ENCODE results near the gene DPP6. TPM values are rescaled to one million over a fixed set of nuclear protein-coding genes. Genes with fewer than 3 reads are reported as not detected.

Gene DPP6
- total RNA-seq, 4 donors from 2014 or later: 1.8 to 33.7 (median 6.4) TPM

- intact Hi-C loops (cut with DNase I; ENCODE audit: low total_unique reads): no loop called here
- Histone ChIP-seq H3K27me3 (no peaks in the 10 kb centered on the region), H3K4me3 (no peak overlapping the region), H3K36me3 (no peaks in the 10 kb centered on the region), H3K4me1 (no peaks in the 10 kb centered on the region), H3K9me3 (no peaks in the 10 kb centered on the region), H3K27ac (no peak overlapping the region)
- in situ Hi-C loops (cut with MboI; ENCODE audit: low pct_ligation_motif_present in 1 of 4, low pct_unique_long_range_greater_than_20kb in 1 of 4, low sequenced_read_pairs in 3 of 4): no loop called here
- no peak for DNase-seq
- WGBS, 2 donors (ENCODE audit: low coverage in 1 of 2): 36% methylated on average over 3 to 5 of the region's 5 CpGs
- TF ChIP-seq CTCF (IDR thresholded peaks at IDR 0.05) (no peak), EP300 (IDR thresholded peaks at IDR 0.05; ENCODE audit: low read depth) (no peak), POLR2AphosphoS5 (IDR thresholded peaks at IDR 0.05) (no peak), POLR2A (IDR thresholded peaks at IDR 0.05) (no peak)
These were observed 357.6 kb downstream of the DPP6 start for GRCh38 chr7:154409703-154410311.

DNA sequence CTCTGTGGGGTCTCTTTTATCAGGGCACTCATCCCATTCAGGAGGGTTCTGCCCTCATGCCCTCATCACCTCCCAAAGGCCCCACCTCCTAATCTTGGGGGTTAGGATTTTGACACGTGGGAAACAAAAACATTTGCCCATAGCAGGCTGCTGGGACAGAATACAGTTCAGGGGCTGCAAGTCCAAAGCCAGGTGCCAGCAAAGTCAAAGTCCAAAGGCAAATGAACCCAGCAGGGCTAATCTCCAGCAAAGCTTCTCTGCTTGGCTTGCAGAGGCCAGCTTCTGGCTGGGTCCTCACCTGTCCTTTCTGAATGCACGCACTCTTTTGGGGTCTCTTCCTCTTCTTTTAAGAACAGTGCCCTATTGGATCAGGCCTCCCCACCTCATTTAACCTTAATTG, 359.9 kb downstream of the DPP6 start:
- Histone ChIP-seq H3K4me3 (no peak overlapping the region), H3K9me3 (no peaks in the 10 kb centered on the region), H3K4me1 (no peaks in the 10 kb centered on the region), H3K27ac (no peak overlapping the region), H3K27me3 (no peaks in the 10 kb centered on the region), H3K36me3 (no peaks in the 10 kb centered on the region)
- intact Hi-C loops (cut with DNase I; ENCODE audit: low total_unique reads): loop anchor here (2.0 kb wide), 1 partner anchor 93 kb away; no protein-coding TSS in a partner anchor
- in situ Hi-C loops (cut with MboI; ENCODE audit: low pct_ligation_motif_present in 1 of 4, low pct_unique_long_range_greater_than_20kb in 1 of 4, low sequenced_read_pairs in 3 of 4): no loop called here
- no peak for DNase-seq
- TF ChIP-seq POLR2A (IDR thresholded peaks at IDR 0.05) (no peak), CTCF (IDR thresholded peaks at IDR 0.05) (no peak), EP300 (IDR thresholded peaks at IDR 0.05; ENCODE audit: low read depth) (no peak), POLR2AphosphoS5 (IDR thresholded peaks at IDR 0.05) (no peak)
- 20 to 66% methylated on average over 1 to 2 of the region's 2 CpGs for WGBS, 2 donors (ENCODE audit: low coverage in 1 of 2)

DNA sequence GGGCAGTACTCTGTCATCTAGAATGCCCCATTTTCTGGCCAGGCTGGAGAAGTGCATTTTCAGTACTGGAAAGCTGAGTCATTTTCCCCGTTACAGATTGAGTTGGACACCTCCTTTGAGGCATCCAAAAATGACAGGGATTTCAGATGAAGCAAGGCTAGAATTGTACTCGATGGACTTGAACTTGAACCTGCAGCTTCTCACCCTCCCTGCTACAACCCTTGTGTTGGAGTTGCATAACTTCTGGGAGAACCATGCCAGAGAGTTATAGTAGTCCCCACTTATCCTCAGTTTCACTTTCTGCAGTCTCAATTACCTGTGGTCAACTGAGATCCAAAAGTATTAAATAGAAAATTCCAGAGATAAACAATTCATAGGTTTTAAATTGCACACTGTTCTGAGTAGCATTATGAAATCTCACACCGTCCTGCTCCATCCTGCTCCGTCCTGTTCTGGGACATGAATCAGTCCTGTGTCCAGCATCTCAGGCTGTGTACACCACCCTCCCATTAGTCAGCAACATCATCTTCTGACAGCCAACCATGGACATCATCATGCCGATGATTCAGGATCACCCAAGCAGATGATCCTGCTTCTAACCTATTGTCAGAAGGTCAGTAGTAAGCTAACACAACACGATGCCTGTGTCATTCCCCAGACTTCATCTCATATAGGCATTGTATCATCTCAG, 363.7 kb downstream of the DPP6 start:
- no peak for TF ChIP-seq EP300 (IDR thresholded peaks at IDR 0.05; ENCODE audit: low read depth)
- TF ChIP-seq CTCF (IDR thresholded peaks at IDR 0.05): no peak
- TF ChIP-seq POLR2A (IDR thresholded peaks at IDR 0.05): no peak
- TF ChIP-seq POLR2AphosphoS5 (IDR thresholded peaks at IDR 0.05): no peak
- Histone ChIP-seq H3K4me3 (no peak overlapping the region), H3K27ac (no peak overlapping the region), H3K27me3 (no peaks in the 10 kb centered on the region), H3K36me3 (no peaks in the 10 kb centered on the region), H3K4me1 (no peaks in the 10 kb centered on the region), H3K9me3 (no peaks in the 10 kb centered on the region)
- intact Hi-C loops (cut with DNase I; ENCODE audit: low total_unique reads) (no loop called here), in situ Hi-C loops (cut with MboI; ENCODE audit: low pct_ligation_motif_present in 1 of 4, low pct_unique_long_range_greater_than_20kb in 1 of 4, low sequenced_read_pairs in 3 of 4) (no loop called here)
- no peak for DNase-seq
- 66 to 87% methylated on average over 4 to 6 of the region's 6 CpGs for WGBS, 2 donors (ENCODE audit: low coverage in 1 of 2)

DNA sequence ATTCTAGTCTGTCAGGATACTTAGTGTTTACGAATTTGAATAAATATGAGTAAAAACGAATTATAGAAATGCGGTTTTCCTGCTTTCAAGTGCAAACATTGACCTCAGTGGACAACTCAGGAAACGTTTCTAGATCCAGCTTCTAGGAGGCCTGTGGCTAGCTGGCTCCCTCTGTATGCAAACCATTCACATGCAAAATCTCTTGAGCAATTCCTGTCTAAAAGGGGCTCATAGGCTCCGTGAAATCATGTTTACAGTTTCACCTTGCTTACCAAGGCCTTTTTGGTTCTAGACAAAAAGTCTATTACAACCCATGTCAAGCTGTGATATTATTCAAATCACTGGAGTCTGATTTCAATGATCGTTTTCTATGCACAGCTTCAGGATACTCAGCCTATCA, 364.5 kb downstream of the DPP6 start:
- Histone ChIP-seq H3K9me3 (no peaks in the 10 kb centered on the region), H3K4me3 (no peak overlapping the region), H3K27me3 (no peaks in the 10 kb centered on the region), H3K27ac (no peak overlapping the region), H3K36me3 (no peaks in the 10 kb centered on the region), H3K4me1 (no peaks in the 10 kb centered on the region)
- WGBS, 2 donors (ENCODE audit: low coverage in 1 of 2): 43 to 60% methylated on average over 3 to 6 of the region's 6 CpGs
- intact Hi-C loops (cut with DNase I; ENCODE audit: low total_unique reads) (no loop called here), in situ Hi-C loops (cut with MboI; ENCODE audit: low pct_ligation_motif_present in 1 of 4, low pct_unique_long_range_greater_than_20kb in 1 of 4, low sequenced_read_pairs in 3 of 4) (no loop called here)
- TF ChIP-seq POLR2AphosphoS5 (IDR thresholded peaks at IDR 0.05): no peak
- TF ChIP-seq POLR2A (IDR thresholded peaks at IDR 0.05): no peak
- TF ChIP-seq CTCF (IDR thresholded peaks at IDR 0.05): no peak
- TF ChIP-seq EP300 (IDR thresholded peaks at IDR 0.05; ENCODE audit: low read depth): no peak
- no peak for DNase-seq

All from transverse colon (tissue), 4 donors.